ENCODE results near the gene CRIP2.

DNA sequence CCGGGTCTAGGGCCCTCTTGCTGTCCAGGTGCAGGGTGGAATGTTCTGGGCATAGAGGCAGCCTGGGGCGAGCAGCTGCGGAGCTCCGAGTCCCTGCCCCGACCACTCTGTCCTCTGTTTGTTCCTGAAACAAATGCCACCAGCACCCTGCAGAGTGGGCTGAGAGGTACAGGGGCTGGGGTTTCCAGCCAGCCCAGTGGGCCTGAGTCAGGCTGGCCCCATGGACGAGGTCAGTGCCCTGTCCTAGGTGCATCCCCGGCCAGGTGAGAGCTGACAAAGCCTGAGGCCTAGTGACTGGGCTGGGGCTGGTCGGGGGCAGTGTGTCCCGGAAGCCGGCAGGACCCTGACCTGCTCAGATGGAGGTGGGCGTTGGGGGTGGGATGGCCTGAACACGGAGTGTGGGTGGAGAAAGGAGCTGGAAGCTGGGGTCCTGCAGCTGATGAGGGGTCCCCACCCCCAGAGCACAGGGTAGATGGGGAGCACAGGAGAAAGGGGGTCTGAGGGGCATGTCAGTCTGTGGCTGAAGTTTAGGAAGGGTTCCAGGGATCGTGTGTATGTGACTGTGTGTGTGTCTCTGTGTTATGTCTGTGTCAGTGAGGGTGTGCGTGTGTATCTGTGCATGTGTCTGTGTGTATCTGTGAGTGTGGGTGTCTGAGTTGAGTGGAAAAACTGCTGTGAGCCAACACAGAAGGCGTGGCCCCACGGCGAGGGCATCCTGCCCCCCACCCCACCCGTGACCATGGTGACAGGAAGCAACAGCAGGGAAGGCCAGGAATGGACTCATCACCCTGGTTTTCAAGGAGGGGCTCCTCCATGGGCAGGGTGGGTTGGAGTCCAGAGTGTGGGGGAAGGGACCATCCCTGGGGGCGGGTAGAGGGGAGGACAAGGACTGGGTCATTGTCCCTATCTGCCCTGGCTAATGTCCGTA, 9.7 kb downstream of the CRIP2 start:
- TF ChIP-seq EZH2 (IDR thresholded peaks at IDR 0.05; ENCODE audit: borderline replicate concordance, low read depth, low read length, poor library complexity, severe bottlenecking) (no peak), CTCF (conservative IDR thresholded peaks at IDR 0.05; ENCODE audit: low read depth, low read length) (no peak)

All from A673 (cell line).